GM21529 (cell line): ENCODE measurements around the gene TXNRD1.
"Not testable (repeated sequence)": the region's sequence is repeated elsewhere in the genome, so short reads cannot be mapped to it uniquely, and the experiment has no call there.

Experiments used
- ATAC-seq: cut with Tn5 transposase; IDR thresholded peaks from one replicate; pipeline ENCODE4 v1.9.1; 2021; ENCODE audit not compliant: unreplicated experiment

Gene TXNRD1

DNA sequence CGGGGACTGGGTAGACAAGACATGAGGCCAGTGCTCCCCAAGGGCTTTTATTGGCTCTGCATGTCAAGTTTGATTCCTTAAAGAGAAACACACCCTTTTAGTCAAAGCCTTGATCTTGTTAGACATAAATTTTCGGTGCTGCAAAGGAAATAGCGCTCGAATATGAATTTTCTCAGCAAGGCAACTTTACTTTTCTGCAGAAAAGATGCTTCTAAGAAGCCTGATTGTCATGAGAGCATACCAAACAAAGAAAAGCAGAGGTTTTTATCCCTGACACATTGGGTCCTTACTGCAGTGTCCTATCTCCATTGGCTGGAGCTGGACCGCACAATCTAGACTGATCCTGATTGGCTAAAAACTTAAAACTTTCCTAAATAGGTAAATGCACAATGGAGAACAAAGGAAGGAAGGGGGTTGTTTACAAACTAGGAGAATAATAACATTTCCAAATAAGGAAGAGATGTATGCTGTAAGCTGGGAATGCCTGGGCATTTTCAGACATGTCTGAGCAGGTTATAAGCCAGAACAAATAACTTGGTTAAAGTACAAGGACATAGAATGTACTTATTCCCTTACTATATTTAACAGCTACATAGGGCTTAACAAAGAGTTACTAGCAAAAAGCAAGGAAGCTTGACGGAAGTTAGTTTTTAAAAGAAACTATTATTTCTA lies 17.2 kb downstream of the TXNRD1 start:
- ATAC-seq: no peak

DNA sequence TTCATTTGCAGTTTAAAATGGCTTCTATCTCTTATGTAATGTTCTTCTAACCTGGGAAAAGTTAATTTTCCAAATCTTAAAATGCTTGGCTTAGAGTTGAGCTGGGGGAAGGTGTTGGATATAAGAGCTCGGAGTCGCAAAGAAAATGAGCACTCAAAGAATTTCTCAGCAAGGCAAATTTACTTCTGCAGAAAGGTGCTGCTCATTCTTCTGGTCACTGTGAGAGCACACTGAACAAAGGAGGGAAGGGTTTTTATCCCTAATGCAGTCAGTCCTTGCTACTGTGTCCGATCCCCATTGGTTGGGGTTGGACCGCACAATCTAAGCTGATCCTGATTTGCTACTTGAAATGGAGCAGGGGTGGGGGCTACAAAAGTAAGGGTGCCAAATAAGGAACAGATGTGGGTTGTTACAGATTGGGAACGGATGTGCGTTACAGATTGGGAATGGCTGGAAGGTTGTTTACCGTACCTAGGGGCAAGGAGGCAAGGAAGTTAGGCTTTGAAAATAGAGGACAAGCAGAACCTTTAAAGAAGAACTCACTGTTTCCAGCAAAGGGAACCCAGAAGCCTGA lies 19.4 kb downstream of the TXNRD1 start:
- ATAC-seq: no peak

DNA sequence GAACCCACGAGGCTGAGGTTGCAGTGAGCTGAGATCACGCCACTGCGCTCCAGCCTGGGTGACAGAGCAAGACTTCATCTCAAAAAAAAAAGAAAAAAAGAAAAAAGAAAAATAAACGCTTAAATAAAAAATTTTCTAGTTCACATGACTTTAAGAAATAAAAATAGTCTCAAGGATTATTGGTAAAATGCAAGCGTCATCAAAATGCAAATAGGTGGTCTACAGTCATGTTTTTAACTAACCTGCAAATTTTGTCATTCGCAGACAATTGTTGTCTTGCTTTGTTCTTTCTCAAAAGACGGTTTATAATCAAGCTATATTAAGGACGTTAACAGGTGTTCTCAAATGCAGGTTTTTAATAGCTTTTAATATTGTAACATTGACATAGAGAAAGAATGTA lies 22.4 kb downstream of the TXNRD1 start:
- no peak for ATAC-seq

DNA sequence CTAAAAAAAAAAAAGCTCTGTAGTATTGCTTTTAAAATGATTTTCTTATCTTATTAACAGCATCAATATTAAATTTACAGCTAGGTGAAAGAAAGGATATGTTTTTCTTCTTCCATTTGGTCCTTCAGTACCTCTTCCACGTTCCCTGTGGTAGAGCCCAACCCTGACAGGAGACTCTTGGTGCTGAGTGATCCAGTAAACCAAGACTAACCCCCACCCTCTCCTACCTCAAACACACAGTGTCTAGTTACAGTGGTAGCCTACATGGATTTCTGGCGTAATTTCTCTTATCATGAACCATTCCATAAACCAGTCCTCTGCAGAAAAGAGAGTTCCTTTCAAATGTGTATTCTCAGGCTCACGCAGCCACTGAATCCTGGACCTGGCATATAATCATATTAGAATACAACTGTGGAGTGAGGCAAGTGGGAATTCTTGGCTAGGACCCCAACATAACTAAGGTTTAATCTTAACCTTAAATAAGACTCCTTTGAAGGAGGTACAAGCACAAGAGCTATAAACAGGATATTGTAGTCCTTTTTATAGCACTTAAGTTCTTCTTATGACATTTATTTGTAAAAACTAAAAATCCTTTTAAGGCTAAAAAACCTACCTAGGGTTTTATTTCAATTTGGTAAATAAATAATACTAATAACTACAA lies 27.1 kb downstream of the TXNRD1 start:
- no peak for ATAC-seq

DNA sequence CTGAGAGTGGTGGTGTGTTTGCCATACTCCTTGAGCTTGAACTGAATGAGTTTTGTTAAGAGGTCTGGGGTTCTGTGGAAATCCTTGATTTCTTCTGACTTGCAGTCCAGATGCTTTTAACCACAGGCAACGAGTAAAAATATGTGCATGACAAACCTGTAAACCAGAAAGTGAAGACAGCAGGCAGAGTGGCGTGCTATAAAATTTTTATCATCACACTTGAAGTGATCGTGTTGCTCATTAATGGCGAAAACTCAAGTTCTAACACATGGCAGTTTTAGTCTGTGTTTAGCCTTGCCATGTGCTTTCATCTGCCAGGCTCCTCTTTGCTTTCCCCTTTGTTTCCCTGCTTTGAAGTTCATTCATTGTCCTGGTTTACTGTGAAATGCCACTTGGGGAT lies 28.0 kb downstream of the TXNRD1 start:
- no peak for ATAC-seq

DNA sequence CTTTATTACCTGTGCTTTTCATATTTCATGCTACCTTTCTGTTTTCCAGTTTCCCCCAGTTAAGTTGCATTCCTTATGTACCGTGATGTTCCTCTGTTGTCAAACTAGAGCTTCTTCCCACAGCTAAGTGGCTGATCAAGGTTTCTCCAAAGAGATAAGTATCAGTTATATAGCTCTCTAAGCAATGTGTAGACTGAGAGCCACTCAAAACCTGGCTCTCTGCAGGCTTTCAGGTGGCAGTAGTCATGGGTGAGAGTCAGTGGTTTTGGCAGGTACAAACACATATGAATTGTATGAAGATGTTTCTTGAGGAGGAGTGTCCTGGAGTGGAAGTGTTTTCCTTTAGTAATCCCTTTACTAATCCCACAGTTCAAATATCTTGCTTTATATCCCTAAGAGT lies 28.4 kb downstream of the TXNRD1 start:
- ATAC-seq: no peak

DNA sequence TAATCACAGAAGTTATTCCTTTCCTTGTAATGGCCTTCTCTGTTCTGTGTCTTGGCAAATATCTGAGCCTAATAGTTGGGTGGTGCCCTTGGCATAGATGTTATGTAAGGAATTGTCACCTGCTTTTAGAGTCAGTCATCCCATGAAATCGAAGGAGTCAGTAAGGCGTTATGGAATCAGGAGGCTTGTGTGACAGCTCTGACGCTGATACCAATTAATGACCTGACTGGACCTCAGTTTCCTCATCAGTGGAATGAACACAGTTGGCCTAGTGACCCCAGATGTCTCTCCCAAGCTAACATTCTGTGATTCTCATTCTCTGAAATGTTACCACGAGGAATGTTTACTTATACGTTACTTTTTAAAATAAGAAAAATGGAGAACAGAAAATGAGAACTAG lies 32.1 kb downstream of the TXNRD1 start:
- no peak for ATAC-seq

DNA sequence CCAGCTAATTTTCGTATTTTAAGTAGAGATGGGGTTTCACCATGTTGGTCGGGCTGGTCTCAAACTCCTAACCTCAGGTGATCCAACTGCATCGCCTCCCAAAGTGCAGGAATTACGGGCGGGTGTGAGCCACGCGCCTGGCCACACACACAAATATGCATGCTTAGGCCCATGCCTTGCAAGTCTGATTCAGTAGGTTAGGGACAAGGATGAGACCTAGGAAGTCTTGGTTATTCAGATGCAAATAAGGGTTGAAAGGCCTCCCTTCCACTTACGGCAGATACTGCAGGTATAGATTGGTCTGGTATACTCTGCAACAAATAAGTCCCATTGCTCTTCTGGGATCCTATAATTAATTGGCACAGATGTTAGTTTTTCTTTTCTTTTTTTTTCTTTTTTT lies 32.9 kb downstream of the TXNRD1 start:
- no peak for ATAC-seq

DNA sequence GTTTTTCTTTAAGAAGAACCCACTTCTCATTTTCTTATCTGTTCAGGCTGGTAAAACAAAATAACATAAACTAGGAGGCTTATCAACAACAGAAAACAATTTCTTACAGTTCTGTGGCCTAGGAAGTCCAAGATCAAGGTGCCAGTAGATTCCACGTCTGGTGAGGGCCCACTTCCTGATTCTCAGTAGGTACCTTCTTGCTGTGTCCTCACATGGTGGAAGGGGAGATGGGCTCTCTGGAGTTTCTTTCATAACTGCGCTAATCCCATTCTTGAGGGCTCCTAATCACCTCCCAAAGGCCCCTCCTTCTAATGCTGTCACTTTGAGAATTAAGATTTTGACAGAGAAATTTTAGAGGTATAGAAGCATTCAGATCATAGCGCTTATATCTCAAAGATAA lies 33.4 kb downstream of the TXNRD1 start:
- no peak for ATAC-seq

DNA sequence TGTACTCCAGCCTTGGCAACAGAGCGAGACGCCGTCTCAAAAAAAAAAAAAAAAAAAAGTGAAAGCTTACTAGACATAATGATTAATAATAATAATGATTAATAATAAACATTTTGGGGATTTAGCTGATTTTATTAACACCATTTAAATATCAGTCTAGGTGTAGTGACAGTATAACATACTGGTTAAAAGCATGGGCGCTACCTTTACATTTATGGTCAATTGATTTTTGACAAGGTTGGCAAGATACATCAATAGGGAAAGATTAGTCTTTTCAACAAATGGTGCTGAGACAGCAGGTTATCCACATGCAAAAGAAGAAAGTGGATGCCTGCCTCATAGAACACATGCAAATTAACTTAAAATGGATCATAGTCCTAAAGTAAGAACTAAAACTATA lies 34.3 kb downstream of the TXNRD1 start:
- no peak for ATAC-seq

DNA sequence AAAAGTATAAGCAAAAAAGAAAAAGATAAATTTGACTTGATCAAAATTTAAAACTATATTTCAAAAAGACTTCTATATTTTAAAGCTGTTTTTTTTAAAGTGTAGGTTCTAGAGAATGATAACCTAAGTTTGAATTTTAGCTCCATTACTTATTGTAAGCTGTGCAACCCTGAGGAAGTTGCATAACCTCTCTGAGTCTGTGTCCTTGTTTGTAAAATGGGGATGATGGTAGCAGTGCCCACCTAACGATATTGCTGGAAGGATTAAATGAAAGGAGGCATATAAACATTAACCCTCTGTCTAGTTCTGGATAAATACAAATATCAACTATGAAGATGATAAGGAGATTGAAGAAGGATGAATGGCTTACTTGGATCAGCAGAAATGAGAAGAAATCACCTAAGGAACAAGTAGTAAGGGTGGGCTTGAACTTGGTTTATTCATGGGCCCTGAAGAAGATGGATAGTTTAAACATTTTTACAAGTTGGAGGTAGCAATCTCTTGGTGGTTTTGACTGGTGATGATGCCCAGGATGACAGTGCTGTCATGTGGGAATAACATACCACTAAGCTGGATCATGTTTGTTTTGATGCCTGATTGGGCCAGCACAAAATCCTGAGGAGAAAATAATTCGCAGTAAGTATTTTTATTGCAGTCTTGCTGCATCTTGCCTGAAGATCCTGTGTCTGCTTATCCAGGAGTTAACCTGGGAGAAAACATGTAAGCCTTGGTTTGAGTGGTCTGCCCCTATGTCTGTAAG lies 35.0 kb downstream of the TXNRD1 start:
- no peak for ATAC-seq

DNA sequence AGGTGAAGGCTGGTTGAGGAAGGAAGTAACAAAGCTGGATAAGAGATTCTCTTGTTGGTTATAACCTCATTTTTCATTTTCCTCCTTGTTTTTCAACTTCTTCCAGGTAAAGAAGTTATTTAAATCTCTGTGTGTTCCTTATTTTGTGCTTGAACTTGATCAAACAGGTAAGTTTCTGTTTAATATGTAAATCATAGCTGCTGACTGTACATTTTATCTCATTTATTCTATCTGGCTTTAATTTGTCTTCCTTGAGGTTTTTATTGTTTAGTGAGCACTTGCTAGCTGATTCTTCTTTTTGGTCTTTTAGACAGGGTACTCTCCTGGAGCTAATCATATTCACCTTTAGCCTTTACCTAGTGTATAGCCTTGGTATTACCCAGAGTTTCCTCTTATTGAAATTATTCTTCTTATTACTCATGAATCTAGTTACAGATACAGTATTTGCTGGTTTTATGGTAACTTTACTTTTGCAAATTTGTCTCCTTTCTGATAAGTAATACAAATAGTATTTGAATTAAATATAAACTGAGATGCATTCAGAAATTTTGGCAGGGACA lies 42.4 kb downstream of the TXNRD1 start:
- ATAC-seq: no peak

DNA sequence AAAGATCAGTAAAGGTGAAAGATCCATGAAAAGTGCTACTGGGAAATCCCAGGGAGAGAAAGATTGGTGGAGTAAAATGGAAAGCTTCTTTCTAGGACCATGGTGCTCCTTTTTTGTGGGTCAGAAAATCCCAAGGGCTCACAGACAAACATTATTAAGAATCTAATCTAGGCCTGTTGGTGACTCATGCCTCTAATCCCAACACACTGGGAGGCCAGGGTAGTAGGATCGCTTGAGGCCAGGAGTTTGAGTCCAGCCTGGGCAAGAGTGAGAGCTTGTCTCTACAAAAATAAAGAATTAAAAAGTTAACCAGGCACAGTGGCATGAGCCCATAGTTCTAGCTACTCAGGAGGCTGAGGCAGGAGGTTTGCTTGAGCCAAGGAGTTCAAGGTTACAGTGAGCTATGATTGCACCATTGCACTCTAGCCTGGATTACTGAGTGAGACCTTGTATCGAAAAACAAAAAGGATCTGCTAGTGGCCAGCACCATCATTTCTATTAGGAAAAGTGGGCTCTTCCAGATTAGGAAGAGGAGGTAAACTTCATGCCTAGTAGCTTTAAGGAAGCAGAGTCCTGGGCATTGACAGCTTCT lies 43.0 kb downstream of the TXNRD1 start:
- no peak for ATAC-seq

DNA sequence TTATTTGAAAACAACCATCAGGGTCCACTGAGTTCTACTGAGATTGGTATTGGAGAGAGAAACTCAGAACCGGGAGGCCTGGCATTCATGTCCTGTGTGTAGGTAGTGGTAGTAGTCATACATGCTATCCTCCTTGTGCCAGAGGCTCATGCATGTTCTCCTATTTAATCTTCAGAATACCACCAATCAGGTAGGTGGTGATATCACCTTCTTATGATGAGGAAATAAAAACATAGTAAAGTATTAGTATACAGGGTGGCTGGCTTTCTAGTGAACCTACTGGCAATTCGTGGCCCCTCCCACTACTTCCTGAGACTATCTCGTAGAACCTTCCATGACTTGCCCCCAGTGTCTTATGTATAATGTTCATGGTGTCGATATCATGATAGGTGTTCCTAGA lies 47.4 kb downstream of the TXNRD1 start:
- no peak for ATAC-seq

DNA sequence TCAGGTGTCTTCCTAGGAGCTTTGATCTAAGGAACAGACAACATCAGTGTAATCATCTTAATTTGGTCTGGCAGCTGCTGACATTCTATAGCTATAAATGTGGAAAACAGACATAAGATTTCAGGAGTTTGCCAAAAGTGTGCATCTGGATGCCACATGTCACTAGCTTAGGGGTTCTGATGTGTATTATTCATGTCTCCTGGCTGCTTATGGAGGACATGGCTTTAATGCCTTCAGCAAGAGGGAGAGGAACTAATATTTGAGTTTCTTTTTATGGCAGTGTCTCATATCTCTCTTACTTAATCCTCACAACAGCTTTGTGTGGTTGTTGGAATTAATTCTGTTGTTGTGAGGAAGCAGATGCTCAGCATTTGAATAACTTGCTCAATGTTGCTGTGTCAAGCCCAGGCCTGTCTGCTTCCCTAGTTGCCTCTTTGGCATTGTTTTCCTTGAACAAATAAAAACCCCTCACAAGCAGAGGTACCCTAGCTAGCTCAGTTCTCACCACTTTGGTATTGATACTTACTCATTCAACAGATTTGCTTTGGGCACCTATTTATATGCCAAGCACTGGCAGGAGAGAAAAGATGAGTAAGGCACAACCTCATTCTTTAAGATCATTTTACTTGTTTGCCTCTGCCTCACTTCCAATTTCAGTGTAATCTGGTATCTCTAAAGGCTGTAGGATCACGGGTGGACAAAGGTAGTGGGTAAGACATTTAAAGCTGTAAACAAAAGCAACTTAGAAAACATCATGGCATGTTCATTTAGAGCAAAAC lies 48.2 kb downstream of the TXNRD1 start:
- no peak for ATAC-seq

DNA sequence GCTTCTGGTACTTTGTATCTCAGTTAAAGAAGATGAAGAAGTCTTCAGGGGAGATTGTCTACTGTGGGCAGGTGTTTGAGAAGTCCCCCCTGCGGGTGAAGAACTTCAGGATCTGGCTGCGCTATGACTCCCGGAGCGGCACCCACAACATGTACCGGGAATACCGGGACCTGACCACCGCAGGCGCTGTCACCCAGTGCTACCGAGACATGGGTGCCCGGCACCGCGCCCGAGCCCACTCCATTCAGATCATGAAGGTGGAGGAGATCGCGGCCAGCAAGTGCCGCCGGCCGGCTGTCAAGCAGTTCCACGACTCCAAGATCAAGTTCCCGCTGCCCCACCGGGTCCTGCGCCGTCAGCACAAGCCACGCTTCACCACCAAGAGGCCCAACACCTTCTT lies 49.9 kb downstream of the TXNRD1 start:
- not testable (repeated sequence) for ATAC-seq

DNA sequence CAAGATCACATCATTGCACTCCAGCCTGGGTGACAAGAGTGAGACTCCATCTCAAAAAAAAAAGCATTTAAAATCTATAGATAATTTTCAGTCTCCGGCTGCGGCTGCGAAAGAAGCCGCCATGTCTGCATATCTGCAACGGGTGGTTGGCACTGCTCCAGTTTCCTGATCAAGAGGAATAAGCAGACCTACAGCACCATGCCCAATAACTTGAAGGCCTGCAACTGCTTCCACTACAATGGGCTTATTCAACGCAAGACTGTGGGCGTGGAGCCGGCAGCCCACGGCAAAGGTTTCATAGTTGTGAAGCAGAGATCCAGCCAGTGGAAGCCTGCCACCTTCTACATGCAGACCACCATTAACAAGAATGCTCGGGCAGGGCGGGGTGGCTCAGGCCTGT lies 57.4 kb downstream of the TXNRD1 start:
- ATAC-seq: no peak

DNA sequence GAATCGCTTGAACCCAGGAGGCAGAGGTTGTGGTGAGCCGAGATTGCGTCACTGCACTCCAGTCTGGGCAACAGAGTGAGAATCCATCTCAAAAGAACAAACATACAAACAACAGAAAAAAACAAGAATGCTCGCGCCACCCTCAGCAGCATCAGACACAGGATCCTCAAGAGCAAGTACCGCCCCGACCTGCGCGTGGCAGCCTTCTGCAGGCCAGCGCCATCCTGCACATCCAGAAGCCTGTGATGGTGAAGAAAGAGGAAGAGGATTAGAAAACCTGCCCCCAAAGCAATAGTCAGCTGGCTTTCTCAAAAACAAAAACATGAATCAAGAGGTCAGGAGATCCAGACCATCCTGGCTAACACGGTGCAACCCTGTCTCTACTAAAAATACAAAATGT lies 57.9 kb downstream of the TXNRD1 start:
- ATAC-seq: no peak

DNA sequence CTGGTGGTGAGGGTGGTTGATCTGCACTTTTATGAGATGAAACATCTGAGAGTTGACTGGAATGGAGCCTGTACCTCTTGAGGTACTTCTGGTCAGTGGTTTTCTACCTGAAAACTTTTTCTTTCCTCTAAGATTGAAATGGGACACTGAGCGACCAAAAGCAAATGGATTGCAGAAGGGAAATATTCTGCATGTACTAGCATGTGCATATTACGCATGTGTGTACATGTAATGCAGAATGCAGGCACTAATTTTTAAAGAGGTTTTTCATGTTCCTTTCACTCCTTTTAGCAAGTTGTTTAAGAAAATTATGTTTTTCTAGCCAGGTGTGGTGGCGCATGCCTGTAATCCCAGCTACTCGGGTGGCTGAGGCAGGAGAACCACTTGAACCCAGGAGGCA lies 59.2 kb downstream of the TXNRD1 start:
- ATAC-seq: no peak

DNA sequence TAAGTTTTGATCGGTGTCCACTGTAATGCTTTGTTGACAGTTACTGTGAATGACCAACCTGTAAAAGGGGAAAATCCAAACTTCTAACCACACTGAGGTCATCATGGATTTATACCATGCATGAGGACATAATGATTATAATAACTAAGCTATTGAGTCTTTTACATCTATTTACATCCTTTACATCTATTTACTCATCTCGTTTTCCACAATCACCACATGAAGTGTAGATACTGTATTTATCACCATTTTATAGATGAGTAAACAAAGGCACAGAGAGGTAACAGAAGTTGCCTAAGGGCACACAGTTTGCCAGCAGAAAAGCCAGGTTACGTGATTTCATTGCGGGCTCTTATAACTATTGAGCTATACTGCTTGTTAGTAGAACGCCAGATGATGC lies 60.1 kb downstream of the TXNRD1 start:
- ATAC-seq: no peak
